Upper lobe of right lung (tissue), 1 donor: Measurements from ENCODE around the gene BNC2. TPM values are rescaled to one million over a fixed set of nuclear protein-coding genes. Genes with fewer than 3 reads are reported as not detected.
"Not testable (repeated sequence)": the region's sequence is repeated elsewhere in the genome, so short reads cannot be mapped to it uniquely, and the experiment has no call there.

Experiments used
- ATAC-seq: fragments of 200-7000 bp; cut with Tn5 transposase; one replicate; pipeline ENCODE4 v1.9.1; 2020; ENCODE audit warnings: mild to moderate bottlenecking, moderate library complexity
- DNase-seq: peaks from one replicate; pipeline ENCODE4 v3.0.0-alpha.2; 2020
- H3K27ac ChIP-seq: fragments of 200-600 bp; one replicate; pipeline ENCODE4 v1.8.0; 2022
- H3K27me3 ChIP-seq: fragments of 200-600 bp; one replicate; pipeline ENCODE4 v1.8.0; 2022; ENCODE audit warnings: mild to moderate bottlenecking
- H3K36me3 ChIP-seq: fragments of 200-600 bp; one replicate; pipeline ENCODE4 v1.8.0; 2022
- H3K4me1 ChIP-seq: fragments of 200-600 bp; one replicate; pipeline ENCODE4 v1.8.0; 2022
- H3K4me3 ChIP-seq: fragments of 200-600 bp; one replicate; pipeline ENCODE4 v1.8.0; 2022; ENCODE audit warnings: mild to moderate bottlenecking
- H3K9me3 ChIP-seq: fragments of 200-600 bp; one replicate; pipeline ENCODE4 v1.8.0; 2022
- CTCF ChIP-seq: fragments of 200-600 bp; IDR thresholded peaks from one replicate; pipeline ENCODE4 v1.8.0; 2022; ENCODE audit warnings: antibody characterized with exemption
- intact Hi-C: fragments of 100-400 bp; cut with DNase I; formaldehyde crosslinking; loops from one replicate; pipeline ENCODE4 v1.11.0; 2022
- long read RNA-seq: library from polyadenylated mRNA; unstranded; transcript quantifications from one replicate; pipeline ENCODE4 v2.0.0, GENCODE V29; 2021
- total RNA-seq: library from RNA; stranded (reverse); fragmentation: NEBNext Ultra II Directional; extraction: Animal tissue kit (Norgen Biotek cat#: 25700); gene quantifications from one replicate; pipeline ENCODE4 v1.2.1, GENCODE V29; 2021
- donor health status: DM: no; HTN: yes; CAD: no; lungs with severe emphysema.

Gene BNC2
- 18.1 TPM for total RNA-seq
- long read RNA-seq, partial matches to known transcripts: 1 of 5 reads
- long read RNA-seq, other reads (novel, unspliced or antisense): 4 of 5 reads

GRCh38 chr9:16870596-16871335 lies at the start of gene BNC2:
BNC2 (minus strand) TSS chr9:16870670; CDS start chr9:16870648, 22 bp downstream.
- no peak for TF ChIP-seq CTCF
- Histone ChIP-seq H3K4me1 (no peaks in the 10 kb centered on the region), H3K36me3 (no peaks in the 10 kb centered on the region), H3K27ac (peak within 1 kb of the TSS; percentile 81), H3K27me3 (peaks cover 5% of the 10 kb centered on the region), H3K4me3 (peak within 1 kb of the TSS; percentile 62), H3K9me3 (no peaks in the 10 kb centered on the region)
- no peak for DNase-seq
- intact Hi-C loops: no loop called here
- peak; percentile 70 for ATAC-seq

- H3K36me3 ChIP-seq: no peaks in the 10 kb centered on the region
- no peak for DNase-seq
- no peak for ATAC-seq
- no peaks in the 10 kb centered on the region for H3K9me3 ChIP-seq
- TF ChIP-seq CTCF: no peak
- no peak overlapping the region for H3K4me3 ChIP-seq
- intact Hi-C loops: no loop called here
- H3K4me1 ChIP-seq: no peaks in the 10 kb centered on the region
- no peak overlapping the region for H3K27ac ChIP-seq
- H3K27me3 ChIP-seq: no peaks in the 10 kb centered on the region
These were observed 48.5 kb upstream of the BNC2 start for GRCh38 chr9:16918920-16919319.

- H3K4me1 ChIP-seq: no peaks in the 10 kb centered on the region
- intact Hi-C loops: no loop called here
- H3K9me3 ChIP-seq: no peaks in the 10 kb centered on the region
These were observed 44.8 kb upstream of the BNC2 start for GRCh38 chr9:16915126-16915831.

GRCh38 chr9:16912197-16912596 lies 41.7 kb upstream of the BNC2 start:
- Histone ChIP-seq H3K4me3 (no peak overlapping the region), H3K4me1 (no peaks in the 10 kb centered on the region), H3K27ac (no peak overlapping the region), H3K9me3 (no peaks in the 10 kb centered on the region), H3K36me3 (no peaks in the 10 kb centered on the region), H3K27me3 (no peaks in the 10 kb centered on the region)
- intact Hi-C loops: no loop called here
- DNase-seq: no peak
- no peak for ATAC-seq
- no peak for TF ChIP-seq CTCF

More at GRCh38 chr9:16915126-16915831, 44.8 kb upstream of the BNC2 start:
- Histone ChIP-seq H3K27ac (no peak overlapping the region), H3K27me3 (no peaks in the 10 kb centered on the region), H3K36me3 (no peaks in the 10 kb centered on the region), H3K4me3 (no peak overlapping the region)
- no peak for TF ChIP-seq CTCF
- ATAC-seq: no peak
- DNase-seq: no peak

- H3K27ac ChIP-seq, ATAC-seq, H3K9me3 ChIP-seq, intact Hi-C loops, H3K4me3 ChIP-seq, DNase-seq, H3K27me3 ChIP-seq, H3K4me1 ChIP-seq, H3K36me3 ChIP-seq: not testable (repeated sequence)
These were observed 37.7 kb upstream of the BNC2 start for GRCh38 chr9:16908206-16908605.

- TF ChIP-seq CTCF: no peak
- H3K36me3 ChIP-seq: no peaks in the 10 kb centered on the region
These were observed 34.2 kb upstream of the BNC2 start for GRCh38 chr9:16904655-16905054.

More at GRCh38 chr9:16904655-16905054, 34.2 kb upstream of the BNC2 start:
- Histone ChIP-seq H3K27ac (no peak overlapping the region), H3K9me3 (no peaks in the 10 kb centered on the region), H3K4me3 (no peak overlapping the region), H3K4me1 (no peaks in the 10 kb centered on the region), H3K27me3 (no peaks in the 10 kb centered on the region)
- DNase-seq: no peak
- intact Hi-C loops: no loop called here
- ATAC-seq: no peak
